ENCODE results near the gene FNIP2. TPM values are rescaled to one million over a fixed set of nuclear protein-coding genes. Genes with fewer than 3 reads are reported as not detected.

FNIP2 gene
- total and polyA plus RNA-seq, 11 donors = 14.5 to 87.4 (median 40.9) TPM

- H3K4me3 ChIP-seq = no peak overlapping the region
- H3K4me1 ChIP-seq = peaks cover 13 to 82% (median 63%) of the 10 kb centered on the region in 12 donors
- no peaks in the 10 kb centered on the region for H3K27me3 ChIP-seq
- peak overlapping the region in 2 of 12 donors; percentile 47 to 72 for H3K27ac ChIP-seq
- 88 to 97% (median 95%) methylated on average over 1 of the region's 1 CpG for WGBS, 4 donors
- DNase-seq = no peak
- no peak for ATAC-seq
- no peaks in the 10 kb centered on the region for H3K36me3 ChIP-seq
- TF ChIP-seq POLR2A (IDR thresholded peaks at IDR 0.05) (no peak), CTCF (IDR thresholded peaks at IDR 0.05) (no peak)
- H3K9me3 ChIP-seq = no peaks in the 10 kb centered on the region
- intact Hi-C loops (cut with DNase I) = no loop called here
Measured at GRCh38 chr4:158816955-158817354, 48.1 kb downstream of the FNIP2 start.

DNA sequence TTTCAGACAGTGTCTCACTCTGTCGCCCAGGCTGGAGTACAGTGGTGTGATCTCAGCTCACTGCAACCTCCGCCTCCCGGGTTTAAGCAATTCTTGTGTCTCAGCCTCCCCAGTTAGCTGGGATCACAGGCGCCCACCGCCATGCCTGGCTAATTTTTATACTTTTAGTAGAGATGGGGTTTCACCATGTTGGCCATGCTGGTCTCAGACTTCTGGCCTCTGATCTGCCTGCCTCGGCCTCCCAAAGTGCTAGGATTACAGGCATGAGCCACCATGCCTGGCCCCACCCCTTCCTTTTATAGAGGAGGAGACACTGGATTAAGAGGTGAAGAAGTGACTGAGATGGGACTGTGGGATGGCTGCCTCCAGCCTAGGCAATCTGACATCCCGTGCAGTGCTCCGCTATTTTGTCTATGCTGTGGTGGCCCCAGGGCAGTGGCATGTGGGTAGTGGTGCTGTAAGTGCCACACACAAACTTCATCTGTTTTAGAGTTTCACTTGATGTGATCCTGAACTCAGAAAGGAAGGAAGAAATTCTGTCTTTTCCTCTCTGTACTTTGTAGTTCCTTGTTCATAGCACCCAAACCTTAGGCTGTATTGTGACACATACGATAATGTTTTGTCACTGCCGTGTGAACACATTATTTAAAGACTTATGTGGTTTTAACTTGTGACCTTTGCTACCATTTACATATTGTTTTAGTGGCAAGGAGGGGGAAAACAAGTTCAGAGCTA is 48.9 kb downstream of the FNIP2 start:
- intact Hi-C loops (cut with DNase I) = no loop called here
- H3K4me3 ChIP-seq = no peak overlapping the region
- 77 to 85% (median 81%) methylated on average over 10 of the region's 10 CpGs for WGBS, 4 donors
- no peaks in the 10 kb centered on the region for H3K27me3 ChIP-seq
- TF ChIP-seq POLR2A (IDR thresholded peaks at IDR 0.05) (no peak), CTCF (IDR thresholded peaks at IDR 0.05) (no peak)
- H3K4me1 ChIP-seq = peaks cover 13 to 82% (median 58%) of the 10 kb centered on the region in 12 donors
- H3K9me3 ChIP-seq = no peaks in the 10 kb centered on the region
- no peaks in the 10 kb centered on the region for H3K36me3 ChIP-seq
- ATAC-seq = peak in 3 of 4 donors; percentile 14 to 61 (median 29)
- H3K27ac ChIP-seq = peak overlapping the region in 9 of 12 donors; percentile 1 to 72 (median 15)
- DNase-seq = no peak

GRCh38 chr4:158818560-158819140 is 49.8 kb downstream of the FNIP2 start:
- H3K27ac ChIP-seq = peak overlapping the region in 7 of 12 donors; percentile 4 to 72 (median 32)
- intact Hi-C loops (cut with DNase I) = no loop called here
- no peak for ATAC-seq

More at GRCh38 chr4:158818560-158819140, 49.8 kb downstream of the FNIP2 start:
- no peaks in the 10 kb centered on the region for H3K27me3 ChIP-seq
- no peaks in the 10 kb centered on the region for H3K9me3 ChIP-seq
- no peak for DNase-seq
- no peak overlapping the region for H3K4me3 ChIP-seq
- H3K36me3 ChIP-seq = no peaks in the 10 kb centered on the region
- no peak for TF ChIP-seq POLR2A (IDR thresholded peaks at IDR 0.05)
- TF ChIP-seq CTCF (IDR thresholded peaks at IDR 0.05) = no peak
- peaks cover 13 to 85% (median 58%) of the 10 kb centered on the region in 12 donors for H3K4me1 ChIP-seq
- WGBS, 4 donors = 47 to 59% (median 56%) methylated on average over 2 of the region's 2 CpGs

Data from heart left ventricle (tissue), 16 donors.